ENCODE data around the gene PCNX1.
"Not testable (repeated sequence)": the region's sequence is repeated elsewhere in the genome, so short reads cannot be mapped to it uniquely, and the experiment has no call there.

PCNX1 gene

GRCh38 chr14:70907176-70907995 lies at the start of gene PCNX1:
TSS of gene PCNX1 (plus strand) at chr14:70907459. CDS start at chr14:70907851, 392 bp downstream.
- DNase-seq (ENCODE audit: low spot score) = peak; percentile 68

DNA sequence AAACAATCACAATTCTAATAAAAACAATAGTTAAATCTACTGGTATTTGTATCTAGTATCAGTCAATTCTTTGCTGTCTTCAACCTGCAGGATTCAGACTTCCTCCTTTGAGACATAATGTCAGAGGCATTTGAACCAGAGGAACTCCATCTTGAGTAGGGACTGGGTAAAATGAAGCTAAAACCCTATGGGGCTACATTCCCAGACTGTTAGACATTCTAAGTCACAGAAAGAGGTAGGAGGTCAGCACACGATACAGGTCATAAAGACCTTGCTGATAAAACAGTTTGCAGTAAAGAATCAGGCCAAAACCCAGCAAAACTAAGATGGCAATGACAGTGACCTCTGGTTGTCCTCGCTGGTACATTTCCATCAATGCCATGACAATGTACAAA lies 49.8 kb upstream of the PCNX1 start:
- no peak for DNase-seq (ENCODE audit: low spot score)

- no peak for DNase-seq (ENCODE audit: low spot score)
These were observed 48.6 kb upstream of the PCNX1 start for GRCh38 chr14:70858641-70859040.

DNA sequence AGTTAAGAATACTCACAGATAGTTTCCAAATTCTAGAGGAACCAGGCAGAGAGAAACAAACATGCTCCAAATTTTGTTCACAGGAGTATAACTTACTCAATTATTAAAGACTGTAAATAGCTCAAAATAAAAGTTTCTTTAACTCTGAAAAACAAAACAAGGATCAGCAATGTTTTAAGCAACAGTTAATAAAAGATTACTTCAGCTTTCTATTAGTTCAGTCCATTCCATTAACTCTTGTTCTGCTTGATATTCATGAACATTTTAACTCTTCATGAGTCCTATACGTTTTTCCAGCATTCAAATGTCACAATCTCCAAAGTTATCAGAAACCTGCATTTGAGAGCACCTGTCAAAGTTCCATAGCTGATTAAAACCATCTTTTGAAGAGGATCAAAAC lies 40.3 kb upstream of the PCNX1 start:
- not testable (repeated sequence) for DNase-seq (ENCODE audit: low spot score)

DNA sequence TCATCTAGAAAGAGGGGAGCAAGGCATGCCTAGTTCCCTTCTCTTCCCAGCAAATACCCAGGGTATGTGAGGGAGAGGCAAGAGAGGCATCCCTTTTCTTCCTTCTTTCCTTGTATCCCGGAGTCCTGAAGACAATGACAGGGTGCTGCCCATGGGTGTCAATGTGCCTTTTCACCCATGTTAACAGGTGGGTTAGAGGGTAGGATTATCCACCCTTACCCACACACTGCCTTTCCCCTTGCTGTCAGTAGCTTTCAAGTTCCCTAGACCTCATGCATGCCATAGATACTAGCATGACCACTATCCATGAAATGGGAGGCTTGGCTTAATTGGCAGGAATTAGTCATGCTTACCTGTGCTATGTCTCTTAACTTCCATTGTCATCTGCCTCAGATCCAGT lies 36.3 kb upstream of the PCNX1 start:
- DNase-seq (ENCODE audit: low spot score) = no peak

GRCh38 chr14:70871863-70872677 lies 35.2 kb upstream of the PCNX1 start:
- DNase-seq (ENCODE audit: low spot score) = no peak

DNA sequence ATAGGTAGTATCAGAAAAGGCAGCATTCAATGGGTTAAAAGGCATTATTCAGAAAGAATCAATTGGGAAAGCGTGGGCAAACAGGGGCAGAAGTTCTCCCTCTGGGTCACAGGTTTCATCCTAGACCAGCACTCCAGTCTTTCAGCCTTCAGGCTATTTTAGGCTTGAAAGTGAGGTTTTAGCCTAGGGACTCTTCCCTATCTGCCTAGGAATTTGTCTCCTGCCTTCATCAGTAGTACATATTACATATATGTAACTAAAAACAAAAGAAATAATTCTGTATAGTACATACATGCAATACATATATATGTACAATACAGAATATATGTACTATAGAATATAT lies 34.6 kb upstream of the PCNX1 start:
- DNase-seq (ENCODE audit: low spot score) = no peak

DNA sequence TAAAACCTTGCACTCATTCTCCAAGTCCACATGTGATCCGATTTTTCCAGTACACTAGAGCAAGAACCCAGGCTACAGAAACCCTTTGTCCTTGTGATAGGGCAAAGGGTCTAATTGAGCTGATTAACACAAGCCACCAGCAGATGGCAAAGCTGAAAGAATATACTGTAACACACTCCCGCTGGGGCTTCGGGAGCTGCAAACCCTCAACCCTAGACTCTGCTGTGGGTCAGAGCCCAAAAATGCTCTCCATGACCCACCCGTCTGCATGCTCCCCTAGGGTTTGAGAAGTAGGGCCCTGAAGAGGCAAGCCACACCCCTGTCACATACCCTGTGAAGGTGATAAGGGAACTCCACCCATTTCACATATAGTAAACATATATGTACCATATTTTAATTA lies 33.6 kb upstream of the PCNX1 start:
- no peak for DNase-seq (ENCODE audit: low spot score)

GRCh38 chr14:70875811-70876460 lies 31.3 kb upstream of the PCNX1 start:
- DNase-seq (ENCODE audit: low spot score) = not testable (repeated sequence)

- DNase-seq (ENCODE audit: low spot score) = no peak
These were observed 27.8 kb upstream of the PCNX1 start for GRCh38 chr14:70879448-70879847.

GRCh38 chr14:70880888-70881287 lies 26.4 kb upstream of the PCNX1 start:
- DNase-seq (ENCODE audit: low spot score) = not testable (repeated sequence)

DNA sequence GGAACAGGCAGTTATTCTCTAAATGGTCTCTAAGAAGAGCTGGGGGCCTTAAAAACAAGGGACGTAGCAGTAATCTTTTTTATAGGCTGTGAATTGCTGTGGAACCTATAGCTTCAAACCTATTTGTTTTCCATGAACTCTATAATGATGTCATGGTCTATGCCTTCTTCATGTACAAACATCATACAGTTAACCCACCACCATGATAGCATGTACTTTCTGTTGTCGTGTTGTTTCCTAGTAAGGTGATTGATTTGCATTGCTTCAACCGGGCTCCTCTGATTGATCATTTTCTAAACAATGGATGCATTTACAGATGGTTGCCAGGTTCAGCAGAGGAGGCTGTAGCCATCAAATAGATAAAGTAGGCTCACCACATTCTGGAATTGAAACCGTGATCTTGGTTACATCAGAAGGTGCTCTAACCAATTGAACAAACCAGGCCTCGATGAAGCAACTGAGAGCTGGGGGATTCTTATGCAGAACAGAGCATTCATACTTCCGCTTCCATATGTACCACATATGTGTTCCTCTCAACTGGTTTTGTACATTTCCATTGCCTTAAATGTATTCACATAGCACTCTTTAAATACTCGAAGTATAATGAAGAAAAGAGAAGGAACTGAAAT lies 25.6 kb upstream of the PCNX1 start:
- no peak for DNase-seq (ENCODE audit: low spot score)

DNA sequence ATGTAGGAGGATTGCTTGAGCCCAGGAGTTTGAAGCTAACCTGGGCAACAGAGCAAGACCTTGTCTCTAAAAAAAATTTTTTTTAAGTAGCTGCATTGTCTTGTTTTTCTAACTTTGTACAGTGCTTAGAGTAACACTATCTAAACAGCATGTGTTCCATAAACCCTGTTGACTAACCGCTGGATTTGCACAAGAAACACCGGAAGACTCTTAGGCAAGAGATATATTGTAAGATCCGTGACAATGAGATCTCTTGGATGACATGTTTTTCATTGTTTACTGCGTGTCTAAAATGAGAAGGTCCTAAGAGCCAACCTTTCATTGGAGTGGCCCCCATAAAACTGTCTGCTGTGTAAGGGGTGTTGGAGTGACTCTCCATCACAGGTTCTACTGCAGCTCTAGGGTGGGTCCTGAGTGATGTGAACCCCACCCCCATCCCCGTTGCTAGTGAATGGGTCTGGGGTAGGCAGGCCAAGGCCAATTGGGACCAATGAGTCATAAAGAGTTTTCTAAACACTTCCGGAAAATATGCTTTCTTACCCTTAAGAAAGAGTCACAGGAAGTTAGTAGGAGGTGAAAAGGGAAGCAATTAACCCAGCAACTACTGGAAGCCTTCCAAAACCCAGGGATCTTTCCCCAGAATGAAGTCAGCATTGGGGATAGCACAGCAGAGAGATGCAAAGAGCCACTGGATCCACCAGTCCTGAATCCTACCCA lies 24.3 kb upstream of the PCNX1 start:
- DNase-seq (ENCODE audit: low spot score) = peak; percentile 92

DNA sequence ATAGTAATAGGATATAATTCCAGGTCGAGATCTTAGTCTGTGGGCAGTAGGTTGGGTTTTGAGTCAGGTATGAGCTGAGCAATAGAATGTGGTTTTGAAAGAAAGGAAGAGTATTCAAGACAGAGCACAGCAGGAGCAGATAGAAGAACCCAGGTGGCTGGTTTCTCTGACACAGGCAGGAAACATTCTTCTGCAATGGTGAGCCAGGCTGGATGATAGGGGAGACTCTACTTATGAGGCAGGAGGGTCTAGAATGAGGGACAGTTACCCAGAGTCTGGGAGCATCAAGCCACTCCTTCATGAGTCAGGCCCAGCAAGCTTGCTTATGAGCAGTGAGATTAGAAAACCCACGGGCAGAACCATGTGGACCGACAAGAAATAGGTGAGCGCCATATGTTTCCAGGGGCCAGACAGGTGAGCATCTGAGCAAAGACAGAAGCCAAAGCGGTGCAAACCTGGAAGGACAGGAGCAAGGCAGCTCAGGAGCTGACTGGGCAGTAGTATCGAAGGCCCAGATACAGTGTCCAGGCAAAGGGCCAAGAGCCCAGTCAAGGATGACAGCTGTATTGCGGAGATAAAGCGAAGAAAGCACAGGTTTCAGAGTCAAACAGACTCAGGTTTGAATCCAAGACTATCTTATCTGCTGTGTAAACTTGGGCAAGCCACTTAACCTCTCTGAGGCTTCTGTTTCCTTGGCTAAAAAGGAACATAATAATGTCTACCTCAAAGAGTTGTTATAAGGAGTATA lies 22.5 kb upstream of the PCNX1 start:
- no peak for DNase-seq (ENCODE audit: low spot score)

DNA sequence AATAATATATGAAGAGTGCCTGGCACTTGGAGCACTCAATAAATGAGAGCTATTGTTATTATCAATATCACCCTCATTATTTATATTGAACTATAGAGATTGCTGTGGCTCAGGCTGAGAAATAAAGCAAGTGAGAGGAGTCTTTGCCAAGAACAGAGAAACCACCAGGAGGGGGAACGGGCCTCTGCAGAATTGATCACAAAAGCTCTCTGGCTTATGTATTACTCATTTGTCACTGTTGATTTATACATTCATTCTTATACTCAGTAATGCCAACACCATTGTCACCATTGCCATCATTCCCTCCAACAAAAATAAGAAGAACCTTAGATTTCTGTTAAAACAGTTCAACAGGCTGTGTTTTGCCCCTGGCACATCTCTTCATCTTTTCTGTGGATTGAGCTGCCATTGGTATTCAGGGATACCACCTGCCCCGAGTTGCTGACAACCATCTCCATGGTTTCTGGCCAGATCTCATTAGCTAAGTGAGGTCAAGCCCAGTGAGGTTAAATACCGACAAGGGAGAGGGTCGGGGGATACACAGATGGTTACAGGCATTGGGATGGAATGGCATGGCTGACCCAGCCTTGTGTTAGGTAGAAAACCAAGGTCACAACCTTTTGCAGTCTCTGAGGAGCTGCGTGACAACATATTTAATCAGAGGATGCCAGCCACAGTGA lies 21.8 kb upstream of the PCNX1 start:
- no peak for DNase-seq (ENCODE audit: low spot score)

- DNase-seq (ENCODE audit: low spot score) = no peak
These were observed 20.6 kb upstream of the PCNX1 start for GRCh38 chr14:70886421-70887206.

GRCh38 chr14:70887207-70887681 lies 20.0 kb upstream of the PCNX1 start:
- no peak for DNase-seq (ENCODE audit: low spot score)

DNA sequence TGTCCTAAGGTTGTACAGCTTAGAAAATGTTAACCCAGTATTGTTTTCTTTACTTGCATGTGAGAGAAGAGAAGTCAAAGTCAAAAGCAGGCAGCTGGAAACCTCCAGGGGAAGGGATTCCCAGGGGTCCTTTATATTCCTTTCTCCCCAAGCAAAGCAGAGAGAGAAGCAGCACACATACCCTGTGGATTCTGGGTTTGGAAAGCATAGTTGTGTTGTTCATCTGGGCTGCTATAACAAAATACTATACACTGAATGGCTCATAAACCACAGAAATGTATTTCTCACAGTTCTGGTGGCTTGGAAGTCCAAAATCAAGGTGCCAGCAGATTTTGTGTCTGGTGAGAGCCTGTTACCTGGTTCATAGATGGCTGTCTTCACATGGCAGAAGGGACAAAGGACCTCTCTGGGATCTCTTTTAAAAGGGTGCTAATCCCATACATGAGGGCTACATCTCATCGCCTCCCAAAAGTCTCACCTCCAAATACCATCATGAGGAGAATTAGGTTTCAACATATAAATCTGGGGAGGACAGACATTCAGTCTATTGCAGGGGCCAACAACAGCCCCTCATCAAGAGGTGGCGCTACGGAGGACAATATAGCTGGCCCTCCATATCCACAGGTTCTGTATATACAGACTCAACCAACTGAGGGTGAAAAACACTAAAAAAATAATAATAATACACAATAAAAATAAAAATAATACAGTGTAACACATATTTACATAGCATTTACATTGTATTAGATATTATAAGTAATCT lies 19.3 kb upstream of the PCNX1 start:
- DNase-seq (ENCODE audit: low spot score) = no peak
